HG03520 (cell line): Measurements from ENCODE around the gene LAD1.

Experiments used
- ATAC-seq: cut with Tn5 transposase; IDR thresholded peaks from one replicate; pipeline ENCODE4 v1.9.1; 2021; ENCODE audit warnings: mild to moderate bottlenecking, moderate library complexity; ENCODE audit not compliant: unreplicated experiment

Gene LAD1

GRCh38 chr1:201391651-201392511, 7.2 kb downstream of the LAD1 start:
- ATAC-seq: no peak

- ATAC-seq: no peak
Measured at GRCh38 chr1:201391225-201391624, 7.9 kb downstream of the LAD1 start.

DNA sequence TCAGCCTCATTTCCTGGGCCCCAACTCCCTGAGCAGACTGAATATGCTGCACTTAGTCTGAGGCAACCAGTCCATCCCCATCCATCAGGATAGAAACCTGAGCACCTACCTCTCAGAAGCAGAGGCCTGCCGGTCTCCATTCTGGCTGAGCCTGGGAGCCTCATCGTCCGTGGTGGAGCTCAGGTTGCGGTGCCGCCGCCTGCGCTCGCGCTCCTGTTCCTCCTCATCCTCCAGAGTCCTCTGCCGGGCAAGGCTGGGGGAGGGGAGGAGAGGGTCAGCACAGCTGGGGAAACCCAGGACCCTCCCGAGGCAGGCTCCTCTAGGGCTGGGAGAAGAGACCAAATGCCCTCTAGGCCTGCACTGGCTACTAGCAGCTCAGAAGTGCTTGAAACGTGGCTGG, 10.1 kb downstream of the LAD1 start:
- ATAC-seq: no peak

DNA sequence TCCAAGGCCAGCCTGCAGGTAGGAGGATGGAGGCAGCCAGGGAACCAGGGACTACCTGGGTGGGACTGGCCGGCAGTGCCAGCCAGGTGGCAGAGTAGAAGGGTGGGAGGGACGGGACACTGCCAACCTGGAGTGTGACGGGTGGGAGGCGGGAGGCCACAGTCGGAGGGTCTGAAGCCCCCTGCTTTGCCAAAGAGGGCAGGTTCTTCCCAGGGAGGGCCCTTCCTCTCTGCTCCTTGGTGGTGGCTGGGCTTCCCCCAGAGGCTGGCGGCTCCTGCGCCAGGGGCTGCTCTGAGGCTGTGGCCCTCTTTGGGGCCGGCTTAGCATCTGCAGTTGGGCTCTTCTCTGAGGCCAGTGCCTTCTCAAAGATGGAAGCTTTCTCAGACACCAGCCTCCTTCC, 12.9 kb downstream of the LAD1 start:
- no peak for ATAC-seq

- ATAC-seq: peak; percentile 60
Measured at GRCh38 chr1:201385299-201385891, 13.7 kb downstream of the LAD1 start.

DNA sequence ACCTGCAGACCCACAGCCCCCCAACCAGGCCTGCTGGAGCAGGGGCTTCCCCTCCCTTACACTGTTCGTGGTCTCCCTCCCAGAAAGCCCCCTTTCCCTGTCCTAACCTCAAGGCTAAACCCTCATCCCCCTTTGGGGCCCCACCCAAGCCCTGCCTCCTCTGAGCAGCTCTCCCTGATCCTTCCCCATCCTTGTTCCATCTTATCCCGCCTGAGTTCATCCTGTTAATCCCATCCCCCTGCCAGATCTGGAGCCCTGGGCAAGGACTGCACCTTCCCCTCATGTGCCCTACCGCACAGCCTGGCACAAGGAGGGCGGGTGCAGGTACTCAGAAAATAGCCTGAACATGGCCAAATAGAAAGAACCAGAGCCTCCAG, 14.7 kb downstream of the LAD1 start:
- no peak for ATAC-seq

DNA sequence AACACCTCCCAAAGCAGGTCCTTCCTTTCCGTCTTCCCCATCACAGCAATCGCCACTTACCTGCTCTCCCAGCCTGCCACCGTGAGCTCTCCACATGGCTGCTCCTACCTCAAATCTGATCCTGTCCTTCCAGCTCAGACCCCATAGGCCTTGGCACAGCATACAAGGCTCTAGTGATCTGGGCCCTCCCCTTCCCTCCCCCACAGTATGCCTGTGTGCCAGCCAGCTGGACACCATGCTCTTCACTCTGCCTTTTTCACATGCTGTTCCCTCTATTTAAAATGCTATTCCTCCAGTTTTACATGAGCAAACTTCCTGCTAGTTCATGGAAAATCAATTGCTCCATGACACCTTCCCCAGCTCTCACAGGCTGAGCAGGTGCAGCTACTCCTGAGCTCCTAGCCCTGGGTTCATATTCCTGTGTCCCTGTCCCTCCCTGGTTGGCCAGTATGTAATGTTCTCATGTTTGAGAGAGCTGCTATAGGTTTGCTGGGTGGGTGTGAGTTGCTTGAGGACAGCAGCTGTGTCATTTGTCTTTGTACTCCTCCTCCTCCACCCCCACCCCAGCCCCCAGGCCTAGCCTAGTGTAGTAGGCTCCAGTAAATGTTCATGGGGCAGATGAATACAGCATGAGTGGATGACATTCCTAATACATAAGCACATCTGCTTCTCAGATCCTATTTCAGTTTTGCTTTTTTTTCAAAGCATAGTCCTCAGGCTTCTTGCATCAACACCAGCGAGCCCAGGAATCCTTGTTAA, 15.3 kb downstream of the LAD1 start:
- no peak for ATAC-seq

DNA sequence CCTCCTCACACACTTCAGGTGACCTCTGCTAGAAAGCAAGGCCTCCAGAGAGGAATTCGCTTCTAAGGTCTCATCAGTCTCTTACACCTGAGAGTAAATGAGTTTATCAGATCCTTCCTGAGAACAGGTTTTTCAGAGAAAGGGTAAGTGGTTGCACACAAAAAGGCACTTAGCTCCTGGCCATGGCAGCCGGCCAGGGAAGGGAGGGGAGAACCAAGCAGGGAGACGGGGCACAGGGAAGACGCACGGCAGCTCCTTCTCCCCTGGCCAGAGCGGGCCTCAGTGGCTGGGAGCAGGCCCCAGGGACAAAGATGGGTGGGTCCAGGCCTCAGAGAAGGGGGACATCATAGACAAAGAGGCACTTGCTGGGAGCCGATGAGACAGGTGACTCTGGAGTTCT, 18.0 kb downstream of the LAD1 start:
- no peak for ATAC-seq

GRCh38 chr1:201379733-201380242, 19.3 kb downstream of the LAD1 start:
- ATAC-seq: no peak

- no peak for ATAC-seq
Measured at GRCh38 chr1:201378804-201379203, 20.3 kb downstream of the LAD1 start.

DNA sequence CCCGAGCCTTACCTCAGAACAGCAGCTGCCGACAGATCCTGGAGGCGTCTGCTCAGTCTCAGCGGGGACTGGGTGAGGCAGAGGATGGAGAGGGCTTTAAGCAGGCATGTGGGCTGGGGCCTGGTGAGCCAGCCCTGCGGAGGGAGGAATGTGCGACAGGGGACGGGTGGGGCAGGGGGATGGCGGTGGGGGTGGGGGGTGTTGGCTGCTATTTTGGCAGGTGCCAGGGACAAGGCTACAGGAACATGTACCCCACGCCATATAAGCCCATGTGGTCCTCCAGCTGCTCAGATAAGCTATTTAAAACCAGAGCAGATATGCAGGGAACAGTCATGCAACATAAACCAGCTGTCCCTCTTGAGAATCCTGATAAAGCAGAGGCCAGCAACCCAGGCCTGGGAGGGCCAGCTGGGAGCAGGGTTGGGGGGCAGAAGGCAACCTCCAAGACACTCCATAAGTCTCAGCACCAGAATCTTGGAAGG, 21.5 kb downstream of the LAD1 start, which contains the start of gene TNNT2:
Gene TNNT2 (minus strand): TSS at position 70 of the 482 bp plus-strand sequence. CDS start 4,426 bp downstream, outside the sequence.
- ATAC-seq: no peak

DNA sequence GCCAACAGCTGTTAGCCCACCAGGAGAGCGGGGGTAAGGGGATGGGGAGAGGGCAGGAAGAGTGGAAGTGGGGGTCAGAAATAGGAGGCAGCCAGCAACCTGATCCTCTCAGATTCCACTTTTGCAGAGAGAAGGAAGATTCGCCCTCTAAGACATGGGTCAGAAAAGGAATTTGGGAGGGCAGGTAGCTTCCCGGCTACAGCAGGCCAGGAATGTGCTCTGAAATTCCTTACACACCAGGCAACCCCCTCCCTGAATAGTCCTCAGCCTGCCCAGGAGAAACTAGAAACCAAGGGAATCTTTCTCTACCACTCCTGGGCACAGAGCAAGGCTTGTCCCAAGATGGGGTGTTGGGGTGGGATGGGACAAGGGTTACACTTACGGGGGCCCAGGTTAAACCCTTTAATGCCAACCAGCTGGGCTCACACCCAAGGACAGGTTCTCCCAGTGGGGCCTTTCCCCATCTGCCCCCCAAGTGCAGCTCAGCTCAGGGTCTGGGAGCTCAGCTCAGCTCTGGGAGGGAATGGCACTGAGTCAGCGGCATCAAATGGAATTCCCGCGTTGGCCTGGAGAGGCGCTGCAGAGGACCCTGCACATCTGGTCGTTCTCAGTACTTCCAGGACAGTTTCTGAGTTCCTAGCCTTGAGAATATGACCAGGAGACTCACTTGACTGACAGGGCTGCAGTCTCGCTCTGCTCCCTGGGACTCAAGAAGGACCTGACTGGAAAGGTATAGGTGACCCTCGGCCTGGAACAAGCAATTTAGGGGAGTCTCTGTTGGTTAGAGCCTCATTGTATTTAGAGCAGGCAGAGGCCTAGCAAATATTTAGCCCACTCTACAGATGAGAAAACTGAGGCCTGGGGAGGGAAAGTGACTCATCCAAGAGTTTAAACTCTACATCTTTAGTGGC, 22.4 kb downstream of the LAD1 start:
- no peak for ATAC-seq

DNA sequence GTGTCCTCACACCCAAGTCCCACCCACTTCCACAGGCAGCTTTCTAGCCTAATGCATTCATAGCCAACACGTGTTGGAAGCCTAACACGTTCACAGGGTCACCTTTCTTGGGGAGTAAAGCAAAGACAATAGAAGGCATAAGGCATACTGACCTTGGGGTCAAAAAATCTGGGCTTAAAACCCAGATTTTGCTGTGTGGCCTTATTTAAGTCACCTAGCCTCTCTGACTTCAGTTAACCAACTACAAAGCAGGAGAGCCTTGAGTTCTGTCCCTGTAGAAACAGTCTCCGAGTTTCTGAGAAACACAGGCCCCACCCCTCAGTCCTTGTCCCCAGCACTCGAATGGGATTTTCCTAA, 23.0 kb downstream of the LAD1 start:
- ATAC-seq: no peak

DNA sequence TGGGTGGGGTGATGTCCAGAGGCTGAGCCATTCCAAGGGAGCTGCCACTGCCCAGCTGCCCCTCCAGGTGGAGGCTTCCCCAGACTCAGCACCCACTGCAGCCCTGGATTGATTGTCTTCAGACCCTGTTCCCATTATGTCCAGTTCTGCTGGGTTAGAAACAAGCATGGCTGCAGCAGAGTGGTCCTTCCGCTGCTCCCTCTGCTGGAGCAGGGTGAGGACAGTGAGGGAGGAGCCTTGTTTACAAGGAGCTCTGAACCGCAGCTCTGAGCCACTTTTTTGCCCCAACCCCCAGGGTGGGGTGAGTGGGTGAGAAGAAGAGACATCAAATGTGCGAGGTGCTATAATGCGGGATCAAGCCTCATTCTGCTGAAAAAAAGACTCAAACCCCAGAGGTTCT, 24.0 kb downstream of the LAD1 start:
- ATAC-seq: no peak

- no peak for ATAC-seq
Measured at GRCh38 chr1:201374364-201374763, 24.8 kb downstream of the LAD1 start.

GRCh38 chr1:201371792-201372191, 27.3 kb downstream of the LAD1 start:
- no peak for ATAC-seq

GRCh38 chr1:201371276-201371675, 27.8 kb downstream of the LAD1 start:
- ATAC-seq: no peak

- ATAC-seq: no peak
Measured at GRCh38 chr1:201370500-201370899, 28.6 kb downstream of the LAD1 start.

- no peak for ATAC-seq
Measured at GRCh38 chr1:201369209-201369608, 29.9 kb downstream of the LAD1 start.

- no peak for ATAC-seq
Measured at GRCh38 chr1:201366696-201367095, 32.4 kb downstream of the LAD1 start.
